ENCODE results near the gene CRIM1.

The CRIM1 gene

DNA sequence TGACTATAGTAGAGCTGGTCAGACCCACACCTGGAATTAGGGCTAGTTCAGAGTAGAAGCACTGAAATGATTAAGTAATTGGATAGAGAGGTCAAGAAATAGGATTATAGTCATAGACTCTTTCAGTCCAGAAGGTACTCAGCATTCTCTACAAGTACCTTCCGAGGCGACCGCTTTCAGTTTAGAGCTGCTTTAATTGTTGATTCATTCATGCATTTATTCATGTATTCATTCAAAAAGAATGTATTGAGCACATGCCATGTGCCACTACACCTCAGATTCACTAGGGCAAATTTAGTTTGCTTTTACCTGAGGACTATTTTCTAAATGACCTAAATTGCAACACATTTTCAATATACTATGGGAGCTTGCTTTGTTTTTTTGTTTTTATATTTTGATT, 48.7 kb downstream of the CRIM1 start:
- TF ChIP-seq SIN3A (IDR thresholded peaks at IDR 0.05; ENCODE audit: borderline replicate concordance, insufficient read depth, low read length) (no peak), FOXP2 (optimal IDR thresholded peaks at IDR 0.05; ENCODE audit: borderline replicate concordance, extremely low read depth, extremely low read length, insufficient read depth) (no peak), TAF1 (IDR thresholded peaks at IDR 0.05; ENCODE audit: borderline replicate concordance, insufficient read depth, low read length) (no peak), POLR2AphosphoS5 (IDR thresholded peaks at IDR 0.05; ENCODE audit: low read depth, low read length) (no peak)
- TF ChIP-seq, protein P1, sequence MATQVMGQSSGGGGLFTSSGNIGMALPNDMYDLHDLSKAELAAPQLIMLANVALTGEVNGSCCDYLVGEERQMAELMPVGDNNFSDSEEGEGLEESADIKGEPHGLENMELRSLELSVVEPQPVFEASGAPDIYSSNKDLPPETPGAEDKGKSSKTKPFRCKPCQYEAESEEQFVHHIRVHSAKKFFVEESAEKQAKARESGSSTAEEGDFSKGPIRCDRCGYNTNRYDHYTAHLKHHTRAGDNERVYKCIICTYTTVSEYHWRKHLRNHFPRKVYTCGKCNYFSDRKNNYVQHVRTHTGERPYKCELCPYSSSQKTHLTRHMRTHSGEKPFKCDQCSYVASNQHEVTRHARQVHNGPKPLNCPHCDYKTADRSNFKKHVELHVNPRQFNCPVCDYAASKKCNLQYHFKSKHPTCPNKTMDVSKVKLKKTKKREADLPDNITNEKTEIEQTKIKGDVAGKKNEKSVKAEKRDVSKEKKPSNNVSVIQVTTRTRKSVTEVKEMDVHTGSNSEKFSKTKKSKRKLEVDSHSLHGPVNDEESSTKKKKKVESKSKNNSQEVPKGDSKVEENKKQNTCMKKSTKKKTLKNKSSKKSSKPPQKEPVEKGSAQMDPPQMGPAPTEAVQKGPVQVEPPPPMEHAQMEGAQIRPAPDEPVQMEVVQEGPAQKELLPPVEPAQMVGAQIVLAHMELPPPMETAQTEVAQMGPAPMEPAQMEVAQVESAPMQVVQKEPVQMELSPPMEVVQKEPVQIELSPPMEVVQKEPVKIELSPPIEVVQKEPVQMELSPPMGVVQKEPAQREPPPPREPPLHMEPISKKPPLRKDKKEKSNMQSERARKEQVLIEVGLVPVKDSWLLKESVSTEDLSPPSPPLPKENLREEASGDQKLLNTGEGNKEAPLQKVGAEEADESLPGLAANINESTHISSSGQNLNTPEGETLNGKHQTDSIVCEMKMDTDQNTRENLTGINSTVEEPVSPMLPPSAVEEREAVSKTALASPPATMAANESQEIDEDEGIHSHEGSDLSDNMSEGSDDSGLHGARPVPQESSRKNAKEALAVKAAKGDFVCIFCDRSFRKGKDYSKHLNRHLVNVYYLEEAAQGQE (IDR thresholded peaks at IDR 0.05; ENCODE audit: insufficient read depth in 1 of 2, low read depth in 2 of 2, low read length in 2 of 2) = no peak

- TF ChIP-seq, protein P1 (IDR thresholded peaks at IDR 0.05; ENCODE audit: insufficient read depth in 1 of 2, low read depth in 2 of 2, low read length in 2 of 2) = no peak
- TF ChIP-seq SIN3A (IDR thresholded peaks at IDR 0.05; ENCODE audit: borderline replicate concordance, insufficient read depth, low read length) = no peak
These were observed 49.2 kb downstream of the CRIM1 start for GRCh38 chr2:36404754-36405153.

DNA sequence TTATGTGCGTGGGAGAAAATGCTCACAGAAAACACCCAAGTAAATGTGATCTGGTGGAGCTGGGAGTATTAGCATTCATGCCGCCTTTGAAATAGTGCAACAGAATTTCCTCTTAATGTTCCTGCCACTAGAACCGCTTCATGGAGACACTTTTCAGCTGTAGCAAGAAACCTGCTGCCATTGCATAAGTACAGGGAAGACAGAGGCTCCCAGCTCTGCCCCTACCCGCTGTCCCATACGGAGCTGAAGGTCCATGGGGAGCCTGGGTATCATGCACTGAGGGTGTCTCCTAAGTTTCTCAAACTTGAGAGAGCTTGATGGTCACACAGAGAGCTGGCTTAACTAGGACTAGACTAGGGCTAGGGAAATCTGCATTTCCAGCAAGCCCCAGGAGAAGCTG, 49.6 kb downstream of the CRIM1 start:
- TF ChIP-seq, protein P1 (IDR thresholded peaks at IDR 0.05; ENCODE audit: insufficient read depth in 1 of 2, low read depth in 2 of 2, low read length in 2 of 2) = no peak
- no peak for TF ChIP-seq POLR2AphosphoS5 (IDR thresholded peaks at IDR 0.05; ENCODE audit: low read depth, low read length)
- no peak for TF ChIP-seq TAF1 (IDR thresholded peaks at IDR 0.05; ENCODE audit: borderline replicate concordance, insufficient read depth, low read length)
- TF ChIP-seq FOXP2 (optimal IDR thresholded peaks at IDR 0.05; ENCODE audit: borderline replicate concordance, extremely low read depth, extremely low read length, insufficient read depth) = no peak
- no peak for TF ChIP-seq SIN3A (IDR thresholded peaks at IDR 0.05; ENCODE audit: borderline replicate concordance, insufficient read depth, low read length)

DNA sequence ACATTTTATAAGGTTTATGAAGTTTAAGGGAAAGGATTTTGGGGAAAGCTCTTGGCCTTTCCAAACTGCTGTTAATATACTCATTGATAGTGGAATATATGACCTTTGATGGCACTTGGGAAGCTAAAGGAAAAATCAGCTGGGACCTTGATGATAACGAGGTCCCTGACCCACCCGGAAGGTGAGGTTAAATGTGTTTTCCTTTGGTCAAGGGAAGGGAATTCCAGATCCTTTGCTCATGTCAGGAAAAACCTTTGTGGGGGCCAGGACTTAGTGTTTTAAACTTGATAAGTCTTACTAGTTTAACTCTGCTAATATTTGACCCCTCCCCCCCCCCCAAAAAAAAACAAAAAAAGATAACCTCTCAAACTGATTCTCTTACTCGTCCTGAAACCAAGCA, 50.7 kb downstream of the CRIM1 start:
- TF ChIP-seq, protein P1 (IDR thresholded peaks at IDR 0.05; ENCODE audit: insufficient read depth in 1 of 2, low read depth in 2 of 2, low read length in 2 of 2) = no peak
- TF ChIP-seq FOXP2 (optimal IDR thresholded peaks at IDR 0.05; ENCODE audit: borderline replicate concordance, extremely low read depth, extremely low read length, insufficient read depth) (no peak), POLR2AphosphoS5 (IDR thresholded peaks at IDR 0.05; ENCODE audit: low read depth, low read length) (no peak)

- TF ChIP-seq SIN3A (IDR thresholded peaks at IDR 0.05; ENCODE audit: borderline replicate concordance, insufficient read depth, low read length) (no peak), FOXP2 (optimal IDR thresholded peaks at IDR 0.05; ENCODE audit: borderline replicate concordance, extremely low read depth, extremely low read length, insufficient read depth) (no peak), TAF1 (IDR thresholded peaks at IDR 0.05; ENCODE audit: borderline replicate concordance, insufficient read depth, low read length) (no peak), POLR2AphosphoS5 (IDR thresholded peaks at IDR 0.05; ENCODE audit: low read depth, low read length) (no peak)
- TF ChIP-seq, protein P1 (IDR thresholded peaks at IDR 0.05; ENCODE audit: insufficient read depth in 1 of 2, low read depth in 2 of 2, low read length in 2 of 2) = no peak
These were observed 51.8 kb downstream of the CRIM1 start for GRCh38 chr2:36407413-36407812.
